HEK293 (cell line): ENCODE results near the gene TTF1.

Source experiments
- AEBP2 ChIP-seq: fragments of 450-650 bp; formaldehyde crosslinking; IDR thresholded peaks from 2 replicates; pipeline ENCODE4 v1.5.1; 2016; ENCODE audit warnings: missing biosample characterization, missing genetic modification characterization, borderline replicate concordance
- CTCF ChIP-seq: fragments of 450-650 bp; formaldehyde crosslinking; IDR thresholded peaks from 2 replicates; pipeline ENCODE4 v1.5.1; 2016; ENCODE audit warnings: missing biosample characterization, missing genetic modification characterization
- GFI1B ChIP-seq: fragments of 450-650 bp; formaldehyde crosslinking; IDR thresholded peaks from 2 replicates; pipeline ENCODE4 v1.5.1; 2016; ENCODE audit warnings: missing biosample characterization, missing genetic modification characterization
- SETDB1 ChIP-seq: IDR thresholded peaks from one replicate; pipeline ENCODE4 v1.6.1; 2017; ENCODE audit warnings: mild to moderate bottlenecking, low read length, moderate library complexity, mixed read lengths; ENCODE audit not compliant: insufficient read length
- ZBTB10 ChIP-seq: fragments of 450-650 bp; formaldehyde crosslinking; IDR thresholded peaks from 2 replicates; pipeline ENCODE4 v1.5.1; 2016; ENCODE audit warnings: missing biosample characterization, missing genetic modification characterization
- ZNF114 ChIP-seq: fragments of 450-650 bp; formaldehyde crosslinking; IDR thresholded peaks from 2 replicates; pipeline ENCODE4 v1.5.0; 2017; ENCODE audit warnings: missing biosample characterization, missing genetic modification characterization
- ZNF174 ChIP-seq: fragments of 450-650 bp; formaldehyde crosslinking; IDR thresholded peaks from 2 replicates; pipeline ENCODE4 v1.5.0; 2017; ENCODE audit warnings: missing biosample characterization, mild to moderate bottlenecking, missing genetic modification characterization
- ZNF175 ChIP-seq: fragments of 450-650 bp; formaldehyde crosslinking; IDR thresholded peaks from 2 replicates; pipeline ENCODE4 v1.5.1; 2016; ENCODE audit warnings: missing biosample characterization, missing genetic modification characterization
- ZNF223 ChIP-seq: fragments of 450-650 bp; formaldehyde crosslinking; IDR thresholded peaks from 2 replicates; pipeline ENCODE4 v1.5.1; 2016; ENCODE audit warnings: missing biosample characterization, missing genetic modification characterization
- ZNF426 ChIP-seq: fragments of 450-650 bp; formaldehyde crosslinking; IDR thresholded peaks from 2 replicates; pipeline ENCODE4 v1.5.1; 2017; ENCODE audit warnings: missing biosample characterization, missing genetic modification characterization, mild to moderate bottlenecking, inconsistent platforms, moderate library complexity
- ZNF558 ChIP-seq: fragments of 450-650 bp; formaldehyde crosslinking; IDR thresholded peaks from 2 replicates; pipeline ENCODE4 v1.5.1; 2016; ENCODE audit warnings: missing biosample characterization, missing genetic modification characterization
- ZNF623 ChIP-seq: fragments of 450-650 bp; formaldehyde crosslinking; IDR thresholded peaks from 2 replicates; pipeline ENCODE4 v1.5.1; 2016; ENCODE audit warnings: missing biosample characterization, missing genetic modification characterization
- ZSCAN30 ChIP-seq: fragments of 450-650 bp; IDR thresholded peaks from 2 replicates; pipeline ENCODE4 v1.5.1; 2018; ENCODE audit warnings: missing biosample characterization, mild to moderate bottlenecking, missing genetic modification characterization, moderate library complexity

- TF ChIP-seq ZNF426 (tag by site-specific recombination) (no peak), ZNF174 (tag by site-specific recombination) (no peak), ZNF223 (tag by site-specific recombination) (no peak), CTCF (no peak), SETDB1 (no peak), ZNF623 (tag by site-specific recombination) (no peak), ZNF558 (tag by site-specific recombination) (no peak), ZBTB10 (no peak), ZNF114 (tag by site-specific recombination) (no peak), GFI1B (tag by site-specific recombination) (no peak), ZSCAN30 (tag by site-specific recombination) (no peak), ZNF175 (tag by site-specific recombination) (no peak), AEBP2 (tag by site-specific recombination) (no peak)
Measured at GRCh38 chr9:132348676-132349075, 58.0 kb downstream of the TTF1 start.
